Breast epithelium (tissue), 3 donors: ENCODE results near the gene ALMS1.

ENCODE experiments used
- POLR2A ChIP-seq: fragments of 450-650 bp; IDR thresholded peaks from one replicate; pipeline ENCODE4 v1.6.1; 2016; ENCODE audit warnings: antibody characterized with exemption, mild to moderate bottlenecking, moderate library complexity
- POLR2AphosphoS5 ChIP-seq, 3 donors: sonication (generic); formaldehyde crosslinking; IDR thresholded peaks; one replicate each; pipeline ENCODE4 v1.6.1; 2017; ENCODE audit warnings: antibody characterized with exemption in 3 of 3
- TF ChIP-seq, protein P1 (sequence below), 3 donors: fragments of 450-650 bp; IDR thresholded peaks; one replicate each; pipeline ENCODE4 v1.5.1; 2016 to 2017; ENCODE audit warnings: antibody characterized with exemption in 3 of 3, mild to moderate bottlenecking in 3 of 3, moderate library complexity in 3 of 3

DNA sequence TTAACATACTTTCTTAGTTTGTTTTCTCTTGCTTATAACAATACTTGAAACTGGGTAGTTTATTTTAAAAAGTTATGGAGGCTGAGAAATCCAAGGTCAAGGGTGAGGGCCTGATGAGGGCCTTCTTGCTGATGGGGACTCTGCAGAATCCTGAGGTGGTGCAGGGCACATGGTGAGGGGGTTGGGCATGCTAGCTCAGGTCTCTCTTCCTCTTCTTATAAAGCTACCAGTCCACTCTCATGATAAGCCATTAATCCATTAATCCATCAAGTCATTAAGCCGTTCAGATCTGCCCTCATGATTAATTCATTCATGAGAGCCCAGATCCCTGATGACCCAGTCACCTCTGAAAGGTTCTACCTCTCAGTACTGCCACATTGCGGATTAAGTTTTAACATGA lies 21.4 kb downstream of the ALMS1 start:
- TF ChIP-seq, protein P1, sequence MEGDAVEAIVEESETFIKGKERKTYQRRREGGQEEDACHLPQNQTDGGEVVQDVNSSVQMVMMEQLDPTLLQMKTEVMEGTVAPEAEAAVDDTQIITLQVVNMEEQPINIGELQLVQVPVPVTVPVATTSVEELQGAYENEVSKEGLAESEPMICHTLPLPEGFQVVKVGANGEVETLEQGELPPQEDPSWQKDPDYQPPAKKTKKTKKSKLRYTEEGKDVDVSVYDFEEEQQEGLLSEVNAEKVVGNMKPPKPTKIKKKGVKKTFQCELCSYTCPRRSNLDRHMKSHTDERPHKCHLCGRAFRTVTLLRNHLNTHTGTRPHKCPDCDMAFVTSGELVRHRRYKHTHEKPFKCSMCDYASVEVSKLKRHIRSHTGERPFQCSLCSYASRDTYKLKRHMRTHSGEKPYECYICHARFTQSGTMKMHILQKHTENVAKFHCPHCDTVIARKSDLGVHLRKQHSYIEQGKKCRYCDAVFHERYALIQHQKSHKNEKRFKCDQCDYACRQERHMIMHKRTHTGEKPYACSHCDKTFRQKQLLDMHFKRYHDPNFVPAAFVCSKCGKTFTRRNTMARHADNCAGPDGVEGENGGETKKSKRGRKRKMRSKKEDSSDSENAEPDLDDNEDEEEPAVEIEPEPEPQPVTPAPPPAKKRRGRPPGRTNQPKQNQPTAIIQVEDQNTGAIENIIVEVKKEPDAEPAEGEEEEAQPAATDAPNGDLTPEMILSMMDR (IDR thresholded peaks at IDR 0.05), result no peak
- no peak for TF ChIP-seq POLR2A
- TF ChIP-seq POLR2AphosphoS5 (IDR thresholded peaks at IDR 0.05), result no peak
